Parathyroid adenoma (tissue), 2 donors: Measurements from ENCODE around the gene GDE1.

ENCODE experiments used
- H2AFZ ChIP-seq: fragments of 300-600 bp; sonication (generic); one replicate; pipeline ENCODE4 v1.7.0; 2017; ENCODE audit warnings: antibody characterized with exemption, mild to moderate bottlenecking
- H3K27ac ChIP-seq: fragments of 300-600 bp; sonication (generic); one replicate; pipeline ENCODE4 v1.7.0; 2017
- H3K27me3 ChIP-seq: fragments of 300-600 bp; sonication (generic); one replicate; pipeline ENCODE4 v1.7.0; 2017; ENCODE audit warnings: low read length; ENCODE audit not compliant: control insufficient read depth, insufficient read depth
- H3K36me3 ChIP-seq: fragments of 300-600 bp; sonication (generic); one replicate; pipeline ENCODE4 v1.7.0; 2017; ENCODE audit warnings: low read length; ENCODE audit not compliant: control insufficient read depth, insufficient read depth
- H3K4me1 ChIP-seq: fragments of 300-600 bp; sonication (generic); one replicate; pipeline ENCODE4 v1.7.0; 2017; ENCODE audit warnings: control low read depth
- H3K4me2 ChIP-seq: fragments of 300-600 bp; sonication (generic); one replicate; pipeline ENCODE4 v1.7.0; 2017; ENCODE audit warnings: low read length
- H3K4me3 ChIP-seq: fragments of 300-600 bp; sonication (generic); one replicate; pipeline ENCODE4 v1.7.0; 2017; ENCODE audit warnings: low read depth, low read length
- H3K79me2 ChIP-seq: fragments of 300-600 bp; sonication (generic); one replicate; pipeline ENCODE4 v1.7.0; 2017; ENCODE audit warnings: control low read depth
- H3K9ac ChIP-seq: fragments of 300-600 bp; sonication (generic); one replicate; pipeline ENCODE4 v1.7.0; 2017; ENCODE audit warnings: mild to moderate bottlenecking
- H3K9me3 ChIP-seq: fragments of 300-600 bp; sonication (generic); one replicate; pipeline ENCODE4 v1.7.0; 2017; ENCODE audit warnings: low read length; ENCODE audit not compliant: control insufficient read depth
- TF ChIP-seq, protein P1 (sequence below): fragments of 300-600 bp; sonication (generic); IDR thresholded peaks from one replicate; pipeline ENCODE4 v1.7.0; 2017; ENCODE audit warnings: antibody characterized with exemption, mild to moderate bottlenecking
- donor health status: primary hyperparathyroidism.

The GDE1 gene

DNA sequence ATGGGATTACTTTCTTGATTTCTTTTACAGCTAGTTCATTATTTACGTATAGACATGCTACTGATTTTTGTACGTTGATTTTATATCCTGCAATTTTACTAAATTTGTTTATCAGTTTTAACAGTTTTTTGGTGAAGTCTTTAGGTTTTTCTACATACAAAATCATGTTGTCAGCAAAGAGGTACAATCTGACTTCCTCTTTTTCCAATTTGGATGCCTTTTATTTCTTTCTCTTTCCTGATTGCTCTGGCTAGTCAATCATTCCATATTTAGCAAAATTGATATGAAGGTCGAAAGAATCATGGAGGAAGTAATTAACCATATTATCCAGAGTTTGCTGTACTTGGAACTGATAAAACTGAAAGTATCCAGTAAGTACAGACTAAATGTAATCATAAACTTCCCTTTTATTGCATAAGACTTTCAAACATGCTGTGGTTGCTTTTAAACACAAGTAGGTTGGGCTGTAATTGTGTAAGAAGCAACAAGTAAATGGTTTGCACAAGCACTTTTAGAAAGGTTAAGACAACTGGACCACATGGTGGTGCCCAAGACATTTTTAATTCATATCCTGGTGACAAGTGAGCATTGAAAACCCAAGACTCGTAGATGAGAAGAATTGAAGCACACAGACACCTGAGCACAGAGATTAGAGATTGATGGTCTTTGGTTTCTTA lies 8.4 kb downstream of the GDE1 start:
- peaks cover 7% of the 10 kb centered on the region for H3K4me1 ChIP-seq
- H2AFZ ChIP-seq = no peak overlapping the region
- H3K27me3 ChIP-seq = no peaks in the 10 kb centered on the region
- H3K4me2 ChIP-seq = no peak overlapping the region
- no peak overlapping the region for H3K27ac ChIP-seq
- no peak overlapping the region for H3K9ac ChIP-seq
- no peak overlapping the region for H3K4me3 ChIP-seq
- peaks cover 14% of the 10 kb centered on the region for H3K79me2 ChIP-seq
- H3K36me3 ChIP-seq = no peaks in the 10 kb centered on the region
- H3K9me3 ChIP-seq = no peaks in the 10 kb centered on the region
- TF ChIP-seq, protein P1, sequence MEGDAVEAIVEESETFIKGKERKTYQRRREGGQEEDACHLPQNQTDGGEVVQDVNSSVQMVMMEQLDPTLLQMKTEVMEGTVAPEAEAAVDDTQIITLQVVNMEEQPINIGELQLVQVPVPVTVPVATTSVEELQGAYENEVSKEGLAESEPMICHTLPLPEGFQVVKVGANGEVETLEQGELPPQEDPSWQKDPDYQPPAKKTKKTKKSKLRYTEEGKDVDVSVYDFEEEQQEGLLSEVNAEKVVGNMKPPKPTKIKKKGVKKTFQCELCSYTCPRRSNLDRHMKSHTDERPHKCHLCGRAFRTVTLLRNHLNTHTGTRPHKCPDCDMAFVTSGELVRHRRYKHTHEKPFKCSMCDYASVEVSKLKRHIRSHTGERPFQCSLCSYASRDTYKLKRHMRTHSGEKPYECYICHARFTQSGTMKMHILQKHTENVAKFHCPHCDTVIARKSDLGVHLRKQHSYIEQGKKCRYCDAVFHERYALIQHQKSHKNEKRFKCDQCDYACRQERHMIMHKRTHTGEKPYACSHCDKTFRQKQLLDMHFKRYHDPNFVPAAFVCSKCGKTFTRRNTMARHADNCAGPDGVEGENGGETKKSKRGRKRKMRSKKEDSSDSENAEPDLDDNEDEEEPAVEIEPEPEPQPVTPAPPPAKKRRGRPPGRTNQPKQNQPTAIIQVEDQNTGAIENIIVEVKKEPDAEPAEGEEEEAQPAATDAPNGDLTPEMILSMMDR = no peak

DNA sequence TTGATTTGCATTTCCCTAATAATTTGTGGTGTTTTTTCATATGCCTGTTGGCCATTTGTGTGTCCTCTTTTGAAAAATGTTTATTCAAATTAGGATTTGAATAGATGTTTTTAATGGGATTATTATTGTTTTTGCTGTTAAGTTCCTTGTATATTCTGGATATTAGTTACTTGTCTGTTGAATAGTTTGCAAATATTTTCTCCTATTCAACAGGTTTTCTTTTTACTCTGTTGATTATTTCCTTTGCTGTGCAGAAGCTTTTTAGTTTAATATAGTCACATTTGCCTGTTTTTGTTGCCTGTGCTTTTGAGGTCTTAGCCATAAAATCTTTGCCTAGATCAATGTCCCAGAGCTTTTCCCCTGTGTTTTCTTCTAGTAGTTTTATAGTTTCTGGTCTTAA lies 9.6 kb downstream of the GDE1 start:
- no peak overlapping the region for H3K9ac ChIP-seq
- H3K79me2 ChIP-seq = peaks cover 11% of the 10 kb centered on the region
- no peak overlapping the region for H2AFZ ChIP-seq
- no peak overlapping the region for H3K4me2 ChIP-seq
- no peaks in the 10 kb centered on the region for H3K27me3 ChIP-seq
- H3K4me3 ChIP-seq = no peak overlapping the region
- H3K4me1 ChIP-seq = peaks cover 3% of the 10 kb centered on the region
- TF ChIP-seq, protein P1 = no peak
- H3K36me3 ChIP-seq = no peaks in the 10 kb centered on the region
- H3K27ac ChIP-seq = no peak overlapping the region
- no peaks in the 10 kb centered on the region for H3K9me3 ChIP-seq

DNA sequence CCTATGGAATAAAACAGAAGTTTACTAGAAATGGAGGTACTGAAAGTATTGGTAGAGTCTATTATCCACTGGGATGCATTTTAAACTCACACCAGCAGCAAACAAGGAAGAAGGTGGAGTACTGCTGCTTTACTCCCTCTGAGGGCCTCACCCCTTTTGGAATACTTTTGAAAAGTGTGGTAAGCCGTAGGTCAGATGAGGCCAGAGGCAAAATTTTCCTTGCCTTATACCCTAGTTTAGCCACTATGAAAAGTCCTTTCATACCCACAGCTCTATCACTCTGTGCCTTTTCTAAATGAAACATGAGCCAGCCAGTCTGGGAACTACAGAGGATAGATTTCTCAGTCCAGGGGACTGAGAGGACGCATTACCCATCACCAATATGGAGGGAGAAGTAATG lies 14.0 kb downstream of the GDE1 start:
- H3K4me3 ChIP-seq = no peak overlapping the region
- no peak overlapping the region for H3K27ac ChIP-seq
- H3K9ac ChIP-seq = no peak overlapping the region
- H2AFZ ChIP-seq = no peak overlapping the region
- no peak overlapping the region for H3K4me2 ChIP-seq
- no peaks in the 10 kb centered on the region for H3K36me3 ChIP-seq
- H3K4me1 ChIP-seq = no peaks in the 10 kb centered on the region
- TF ChIP-seq, protein P1 = no peak
- H3K79me2 ChIP-seq = no peaks in the 10 kb centered on the region
- H3K27me3 ChIP-seq = no peaks in the 10 kb centered on the region
- H3K9me3 ChIP-seq = no peaks in the 10 kb centered on the region

DNA sequence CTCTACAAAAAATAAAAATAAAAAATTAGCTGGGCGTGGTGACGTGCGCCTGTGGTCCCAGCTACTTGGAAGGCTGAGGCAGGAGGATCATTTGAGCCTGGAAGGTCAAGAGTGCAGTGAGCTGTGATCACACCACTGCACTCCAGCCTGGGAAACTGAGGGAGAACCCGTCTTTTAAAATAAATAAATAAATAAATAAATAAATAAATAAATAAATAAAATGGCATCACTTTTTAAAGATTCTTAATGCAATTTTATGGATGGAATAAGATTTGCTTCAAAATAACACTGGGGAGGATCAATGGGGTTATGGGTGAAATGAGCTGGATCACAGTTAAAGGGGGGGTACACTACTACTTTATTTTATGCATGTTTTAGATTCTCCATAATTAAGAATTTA lies 14.9 kb downstream of the GDE1 start:
- no peaks in the 10 kb centered on the region for H3K36me3 ChIP-seq
- no peak overlapping the region for H3K9ac ChIP-seq
- H3K9me3 ChIP-seq = no peaks in the 10 kb centered on the region
- H3K27ac ChIP-seq = no peak overlapping the region
- TF ChIP-seq, protein P1 = no peak
- H3K4me2 ChIP-seq = no peak overlapping the region
- H3K4me3 ChIP-seq = no peak overlapping the region
- H2AFZ ChIP-seq = no peak overlapping the region
- H3K27me3 ChIP-seq = no peaks in the 10 kb centered on the region
- no peaks in the 10 kb centered on the region for H3K79me2 ChIP-seq
- H3K4me1 ChIP-seq = no peaks in the 10 kb centered on the region
